ENCODE measurements around the gene PFDN1. TPM values are rescaled to one million over a fixed set of nuclear protein-coding genes. Genes with fewer than 3 reads are reported as not detected.
"Not testable (repeated sequence)": the region's sequence is repeated elsewhere in the genome, so short reads cannot be mapped to it uniquely, and the experiment has no call there.

The PFDN1 gene
- total RNA-seq, 1 experiment from 2014 or later, result 94.1 TPM

DNA sequence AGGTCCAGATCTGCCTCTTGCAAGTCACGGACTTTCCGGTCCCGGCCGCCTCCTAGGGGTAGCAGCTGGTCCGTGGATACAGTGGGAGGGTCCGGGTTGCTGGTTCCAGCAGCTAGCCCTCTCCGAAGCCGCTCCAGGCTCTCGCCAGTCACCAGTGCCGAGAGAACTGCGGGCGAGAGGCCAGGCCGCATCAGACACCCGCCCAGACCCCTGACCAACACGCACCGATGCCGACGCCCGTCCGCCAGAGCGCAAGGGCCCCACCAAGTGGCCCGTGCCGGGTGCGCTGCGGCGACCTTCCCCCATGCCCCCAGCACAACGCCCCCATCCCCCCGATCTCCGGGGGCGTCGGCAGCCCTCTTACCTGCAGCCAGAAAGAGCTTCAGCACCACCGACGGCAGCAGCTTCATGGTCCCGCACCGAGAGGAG lies 43.0 kb upstream of the PFDN1 start:
- DNase-seq (ENCODE audit: low spot score), result peak; percentile 31
- no peaks in the 10 kb centered on the region for H3K36me3 ChIP-seq (ENCODE audit: insufficient read depth, low read length, poor library complexity, severe bottlenecking)
- no peaks in the 10 kb centered on the region for H3K27me3 ChIP-seq (replicated peaks; ENCODE audit: insufficient read depth, low read depth, low read length, poor library complexity)
- intact Hi-C loops (cut with micrococcal nuclease; ENCODE audit: unreplicated experiment), result loop anchor here (5.0 kb wide), 1 partner anchor 54 kb away; no protein-coding TSS in a partner anchor
- BruUV-seq (replicated peaks), result no TSS peak
- ChIA-PET CTCF (interaction anchor here (0.7 to 3.1 kb wide), 12 partner anchors 9 to 475 kb away, joined by 3 to 45 read pairs (median 5); partner anchors contain the start of gene PCDHA5), POLR2A (ENCODE audit: low non-redundant PET) (no interaction called here)
- H3K27ac ChIP-seq (ENCODE audit: low read depth, low read length, poor library complexity, severe bottlenecking), result peak overlapping the region; percentile 57
- H3K4me1 ChIP-seq (ENCODE audit: insufficient read depth, low read length, poor library complexity, severe bottlenecking), result peaks cover 36% of the 10 kb centered on the region
- H3K9me3 ChIP-seq (ENCODE audit: low read depth, low read length, poor library complexity, severe bottlenecking), result no peaks in the 10 kb centered on the region
- peak overlapping the region; percentile 76 for H3K4me3 ChIP-seq (ENCODE audit: low read depth, low read length, poor library complexity, severe bottlenecking)
- no peak for TF ChIP-seq EZH2 (IDR thresholded peaks at IDR 0.05; ENCODE audit: borderline replicate concordance, low read depth, low read length, poor library complexity, severe bottlenecking)
- TF ChIP-seq, protein P1, sequence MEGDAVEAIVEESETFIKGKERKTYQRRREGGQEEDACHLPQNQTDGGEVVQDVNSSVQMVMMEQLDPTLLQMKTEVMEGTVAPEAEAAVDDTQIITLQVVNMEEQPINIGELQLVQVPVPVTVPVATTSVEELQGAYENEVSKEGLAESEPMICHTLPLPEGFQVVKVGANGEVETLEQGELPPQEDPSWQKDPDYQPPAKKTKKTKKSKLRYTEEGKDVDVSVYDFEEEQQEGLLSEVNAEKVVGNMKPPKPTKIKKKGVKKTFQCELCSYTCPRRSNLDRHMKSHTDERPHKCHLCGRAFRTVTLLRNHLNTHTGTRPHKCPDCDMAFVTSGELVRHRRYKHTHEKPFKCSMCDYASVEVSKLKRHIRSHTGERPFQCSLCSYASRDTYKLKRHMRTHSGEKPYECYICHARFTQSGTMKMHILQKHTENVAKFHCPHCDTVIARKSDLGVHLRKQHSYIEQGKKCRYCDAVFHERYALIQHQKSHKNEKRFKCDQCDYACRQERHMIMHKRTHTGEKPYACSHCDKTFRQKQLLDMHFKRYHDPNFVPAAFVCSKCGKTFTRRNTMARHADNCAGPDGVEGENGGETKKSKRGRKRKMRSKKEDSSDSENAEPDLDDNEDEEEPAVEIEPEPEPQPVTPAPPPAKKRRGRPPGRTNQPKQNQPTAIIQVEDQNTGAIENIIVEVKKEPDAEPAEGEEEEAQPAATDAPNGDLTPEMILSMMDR (conservative IDR thresholded peaks at IDR 0.05; ENCODE audit: low read depth, low read length), result no peak; the same call in 1 of the 2 replicates

DNA sequence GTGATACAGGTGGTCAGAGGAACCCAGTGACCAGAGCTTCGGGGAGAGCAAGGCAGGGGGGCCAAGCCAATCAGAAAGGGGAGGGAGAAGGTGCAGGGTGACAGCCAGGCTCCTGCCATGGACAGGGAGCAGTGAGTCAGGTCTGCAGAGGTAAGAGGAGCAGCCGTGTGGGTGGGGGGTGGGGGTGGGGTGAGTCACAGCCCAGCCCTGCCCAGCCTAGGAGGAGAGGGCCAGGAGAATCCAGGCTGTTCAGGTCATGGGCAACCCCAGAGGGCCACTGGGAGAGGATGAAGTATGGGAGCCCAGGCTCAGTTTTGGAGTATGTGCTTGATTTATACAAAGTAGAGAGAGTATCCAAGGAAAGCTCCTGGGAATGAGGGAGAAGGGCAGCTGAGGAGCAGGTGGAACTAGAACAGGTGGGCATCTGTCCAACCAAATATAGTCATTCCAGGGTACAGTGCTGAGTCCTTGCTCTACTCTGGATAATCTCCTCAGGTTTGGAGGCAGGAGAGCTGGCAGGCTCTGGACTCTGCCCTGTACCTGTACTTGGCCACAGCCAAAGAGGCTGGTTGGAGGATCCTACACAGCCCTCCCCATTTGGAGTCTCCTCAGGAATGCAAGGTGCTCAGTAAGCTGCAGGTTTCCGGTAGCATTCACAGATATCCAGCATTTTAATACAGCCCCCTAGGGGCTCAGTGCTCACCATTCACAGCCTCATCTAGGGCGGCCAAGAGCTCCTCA lies 42.0 kb upstream of the PFDN1 start:
- no TSS peak for BruUV-seq (replicated peaks)
- CTCF ChIA-PET, result interaction anchor here (0.8 to 3.1 kb wide), 8 partner anchors 11 to 105 kb away, joined by 3 to 45 read pairs (median 8); no protein-coding TSS in a partner anchor
- DNase-seq (ENCODE audit: low spot score), result no peak
- TF ChIP-seq EZH2 (IDR thresholded peaks at IDR 0.05; ENCODE audit: borderline replicate concordance, low read depth, low read length, poor library complexity, severe bottlenecking), result no peak
- TF ChIP-seq, protein P1 (conservative IDR thresholded peaks at IDR 0.05; ENCODE audit: low read depth, low read length), result no peak
- Histone ChIP-seq H3K27me3 (replicated peaks; ENCODE audit: insufficient read depth, low read depth, low read length, poor library complexity) (no peaks in the 10 kb centered on the region), H3K4me1 (ENCODE audit: insufficient read depth, low read length, poor library complexity, severe bottlenecking) (peaks cover 36% of the 10 kb centered on the region), H3K36me3 (ENCODE audit: insufficient read depth, low read length, poor library complexity, severe bottlenecking) (no peaks in the 10 kb centered on the region), H3K27ac (ENCODE audit: low read depth, low read length, poor library complexity, severe bottlenecking) (no peak overlapping the region), H3K9me3 (ENCODE audit: low read depth, low read length, poor library complexity, severe bottlenecking) (no peaks in the 10 kb centered on the region), H3K4me3 (ENCODE audit: low read depth, low read length, poor library complexity, severe bottlenecking) (peak overlapping the region; percentile 76)
- intact Hi-C loops (cut with micrococcal nuclease; ENCODE audit: unreplicated experiment), result loop anchor here (5.0 kb wide), 1 partner anchor 53 kb away; no protein-coding TSS in a partner anchor
- POLR2A ChIA-PET (ENCODE audit: low non-redundant PET), result no interaction called here

DNA sequence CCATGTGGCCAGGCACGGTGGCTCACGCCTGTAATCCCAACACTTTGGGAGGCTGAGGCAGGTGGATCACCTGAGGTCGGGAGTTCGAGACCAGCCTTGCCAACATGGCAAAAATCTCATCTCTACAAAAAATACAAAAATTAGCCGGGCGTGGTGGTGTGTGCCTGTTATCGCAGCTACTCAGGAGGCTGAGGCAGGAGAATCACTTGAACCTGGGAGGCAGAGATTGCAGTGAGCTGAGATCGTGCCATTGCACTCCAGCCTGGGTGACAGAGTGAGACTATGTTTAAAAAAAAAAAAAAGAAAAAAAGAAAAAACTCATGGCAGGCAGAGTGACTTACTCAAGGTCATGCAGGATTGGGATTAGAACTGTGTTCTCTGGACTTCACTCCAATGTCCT lies 40.9 kb upstream of the PFDN1 start:
- H3K36me3 ChIP-seq (ENCODE audit: insufficient read depth, low read length, poor library complexity, severe bottlenecking); POLR2A ChIA-PET (ENCODE audit: low non-redundant PET); H3K27me3 ChIP-seq (replicated peaks; ENCODE audit: insufficient read depth, low read depth, low read length, poor library complexity); intact Hi-C loops (cut with micrococcal nuclease; ENCODE audit: unreplicated experiment); CTCF ChIA-PET; H3K9me3 ChIP-seq (ENCODE audit: low read depth, low read length, poor library complexity, severe bottlenecking); H3K4me3 ChIP-seq (ENCODE audit: low read depth, low read length, poor library complexity, severe bottlenecking); DNase-seq (ENCODE audit: low spot score); H3K27ac ChIP-seq (ENCODE audit: low read depth, low read length, poor library complexity, severe bottlenecking); BruUV-seq (replicated peaks): not testable (repeated sequence)
- H3K4me1 ChIP-seq (ENCODE audit: insufficient read depth, low read length, poor library complexity, severe bottlenecking), result peaks cover 36% of the 10 kb centered on the region

All from A673 (cell line).